Measurements from ENCODE around the gene DIS3L2.

Gene DIS3L2

GRCh38 chr2:231928481-231928880, 33.0 kb upstream of the DIS3L2 start:
- H2BK15ac ChIP-seq (replicated peaks; ENCODE audit: low read depth) = no peak overlapping the region
- peak; percentile 37 for DNase-seq
- no peak overlapping the region for H2BK5ac ChIP-seq (ENCODE audit: low read length)
- H3K23ac ChIP-seq (ENCODE audit: low read length) = no peak overlapping the region
- no peaks in the 10 kb centered on the region for H3K4me1 ChIP-seq (ENCODE audit: control insufficient read depth, low read depth, low read length)
- WGBS (ENCODE audit: extremely low coverage, insufficient coverage, low lambda C conversion rate) = no CpG with 5 or more reads among the region's 5 CpGs
- peaks cover 21% of the 10 kb centered on the region for H3K27me3 ChIP-seq (ENCODE audit: insufficient read depth, low read length, poor library complexity)
- no peak overlapping the region for H3K4me3 ChIP-seq (ENCODE audit: low read length)
- no peak overlapping the region for H3K56ac ChIP-seq (ENCODE audit: low read length)
- H3K18ac ChIP-seq (ENCODE audit: low read length) = no peak overlapping the region
- no peak overlapping the region for H3K4me2 ChIP-seq (ENCODE audit: low read length)
- H3K9ac ChIP-seq (ENCODE audit: low read length) = no peak overlapping the region
- H3K79me2 ChIP-seq (ENCODE audit: control insufficient read depth, insufficient read depth, low read length) = no peaks in the 10 kb centered on the region
- no peak overlapping the region for H2AK5ac ChIP-seq (ENCODE audit: low read length)
- no peaks in the 10 kb centered on the region for H3K36me3 ChIP-seq (ENCODE audit: control insufficient read depth, insufficient read depth, low read length)
- no peaks in the 10 kb centered on the region for H3K79me1 ChIP-seq (ENCODE audit: low read length)
- no peak overlapping the region for H3K4ac ChIP-seq (ENCODE audit: low read depth, low read length)
- no peak overlapping the region for H2BK120ac ChIP-seq (ENCODE audit: low read depth, low read length)
- no peak overlapping the region for H4K5ac ChIP-seq (ENCODE audit: low read length)
- no peak overlapping the region for H3K27ac ChIP-seq (ENCODE audit: low read depth, low read length)
- H4K8ac ChIP-seq (ENCODE audit: low read depth, low read length) = no peak overlapping the region

- H3K27ac ChIP-seq (ENCODE audit: low read depth, low read length) = no peak overlapping the region
- no peak for DNase-seq
- no peak overlapping the region for H4K8ac ChIP-seq (ENCODE audit: low read depth, low read length)
- no peaks in the 10 kb centered on the region for H3K79me1 ChIP-seq (ENCODE audit: low read length)
- no peak overlapping the region for H3K4ac ChIP-seq (ENCODE audit: low read depth, low read length)
- no peak overlapping the region for H2AK5ac ChIP-seq (ENCODE audit: low read length)
- no peak overlapping the region for H3K4me3 ChIP-seq (ENCODE audit: low read length)
- no peak overlapping the region for H3K56ac ChIP-seq (ENCODE audit: low read length)
- H3K9ac ChIP-seq (ENCODE audit: low read length) = no peak overlapping the region
- H3K27me3 ChIP-seq (ENCODE audit: insufficient read depth, low read length, poor library complexity) = peaks cover 21% of the 10 kb centered on the region
- H4K5ac ChIP-seq (ENCODE audit: low read length) = no peak overlapping the region
- H3K23ac ChIP-seq (ENCODE audit: low read length) = no peak overlapping the region
- no peak overlapping the region for H2BK5ac ChIP-seq (ENCODE audit: low read length)
- H3K36me3 ChIP-seq (ENCODE audit: control insufficient read depth, insufficient read depth, low read length) = no peaks in the 10 kb centered on the region
- H2BK15ac ChIP-seq (replicated peaks; ENCODE audit: low read depth) = no peak overlapping the region
- H3K4me1 ChIP-seq (ENCODE audit: control insufficient read depth, low read depth, low read length) = no peaks in the 10 kb centered on the region
- H2BK120ac ChIP-seq (ENCODE audit: low read depth, low read length) = no peak overlapping the region
- H3K79me2 ChIP-seq (ENCODE audit: control insufficient read depth, insufficient read depth, low read length) = no peaks in the 10 kb centered on the region
- H3K4me2 ChIP-seq (ENCODE audit: low read length) = no peak overlapping the region
- no peak overlapping the region for H3K18ac ChIP-seq (ENCODE audit: low read length)
- WGBS (ENCODE audit: extremely low coverage, insufficient coverage, low lambda C conversion rate) = no CpG with 5 or more reads among the region's 11 CpGs
Observed at GRCh38 chr2:231928901-231929725, 32.4 kb upstream of the DIS3L2 start.

DNA sequence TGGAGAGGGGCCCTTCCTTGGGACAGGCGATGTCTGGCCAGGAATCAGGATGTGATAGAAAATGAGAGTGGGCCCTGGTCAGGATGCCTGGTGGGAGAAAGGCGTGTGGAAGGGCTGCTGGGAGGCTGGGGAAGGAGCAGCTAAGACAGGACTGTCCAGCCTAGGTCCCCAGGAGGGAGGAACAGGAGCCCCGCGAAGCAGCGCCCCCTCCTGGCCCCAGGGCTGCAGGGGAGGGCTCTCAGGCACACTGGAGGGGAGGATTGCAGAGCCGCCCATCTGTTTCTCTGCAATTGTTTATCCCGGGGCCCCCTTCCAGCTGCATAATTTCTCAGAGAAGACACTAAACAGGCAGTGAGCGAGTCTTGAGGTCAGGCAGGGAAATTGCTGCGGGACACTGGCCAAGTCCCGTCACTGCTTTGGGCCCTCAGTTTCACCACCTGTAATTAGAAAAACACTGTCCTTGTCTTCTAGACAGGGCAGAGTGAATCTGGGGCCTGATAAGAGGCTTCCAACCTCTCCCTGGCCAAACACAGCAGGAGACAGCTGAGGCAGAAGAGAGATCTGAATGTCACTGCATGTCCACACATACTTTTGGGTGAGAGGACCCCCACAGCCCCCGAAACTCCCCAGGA, 31.4 kb upstream of the DIS3L2 start:
- WGBS (ENCODE audit: extremely low coverage, insufficient coverage, low lambda C conversion rate) = no CpG with 5 or more reads among the region's 11 CpGs
- peak; percentile 43 for DNase-seq

DNA sequence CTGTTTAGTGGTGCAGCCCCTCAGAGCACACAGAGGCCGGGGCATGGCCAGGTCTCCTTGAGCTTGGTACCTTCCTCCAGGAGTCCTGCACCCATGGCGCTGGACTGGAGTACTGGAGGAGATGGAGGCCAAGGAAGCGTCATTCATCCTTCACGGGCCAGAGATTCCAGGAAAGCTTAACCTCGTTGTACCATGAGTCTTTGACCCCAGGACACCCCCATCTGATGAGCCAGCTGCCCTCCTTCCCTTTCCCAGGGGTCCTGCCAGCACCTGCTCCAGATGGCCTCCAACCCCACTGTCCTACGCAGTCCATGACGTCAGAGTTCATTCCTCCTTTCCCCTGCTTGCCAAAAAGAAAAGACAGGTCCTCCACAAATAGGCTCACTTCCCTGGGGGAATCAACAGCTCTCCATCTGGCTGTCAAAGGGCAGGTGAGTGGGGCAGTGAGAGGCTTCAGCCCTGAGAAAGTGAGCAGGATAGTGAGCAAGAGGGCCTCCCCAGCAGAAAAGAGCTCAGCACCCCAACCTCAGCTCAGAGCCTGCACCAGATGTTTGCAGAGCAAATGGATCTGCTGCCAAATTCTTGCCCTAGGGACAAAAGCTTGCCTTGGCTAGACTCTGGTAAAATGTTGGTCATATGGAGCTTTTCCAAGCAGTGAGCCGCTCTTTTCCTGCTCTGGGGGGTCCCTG, 30.8 kb upstream of the DIS3L2 start:
- no peak overlapping the region for H4K8ac ChIP-seq (ENCODE audit: low read depth, low read length)
- WGBS (ENCODE audit: extremely low coverage, insufficient coverage, low lambda C conversion rate) = no CpG with 5 or more reads among the region's 8 CpGs
- H3K27ac ChIP-seq (ENCODE audit: low read depth, low read length) = no peak overlapping the region
- no peak overlapping the region for H2BK5ac ChIP-seq (ENCODE audit: low read length)
- no peak overlapping the region for H3K4me2 ChIP-seq (ENCODE audit: low read length)
- no peak overlapping the region for H3K9ac ChIP-seq (ENCODE audit: low read length)
- H3K56ac ChIP-seq (ENCODE audit: low read length) = no peak overlapping the region
- H3K79me1 ChIP-seq (ENCODE audit: low read length) = no peaks in the 10 kb centered on the region
- peaks cover 18% of the 10 kb centered on the region for H3K27me3 ChIP-seq (ENCODE audit: insufficient read depth, low read length, poor library complexity)
- H3K4ac ChIP-seq (ENCODE audit: low read depth, low read length) = no peak overlapping the region
- no peak overlapping the region for H2BK15ac ChIP-seq (replicated peaks; ENCODE audit: low read depth)
- H2BK120ac ChIP-seq (ENCODE audit: low read depth, low read length) = no peak overlapping the region
- no peak overlapping the region for H4K5ac ChIP-seq (ENCODE audit: low read length)
- no peak overlapping the region for H3K18ac ChIP-seq (ENCODE audit: low read length)
- H2AK5ac ChIP-seq (ENCODE audit: low read length) = no peak overlapping the region
- H3K79me2 ChIP-seq (ENCODE audit: control insufficient read depth, insufficient read depth, low read length) = no peaks in the 10 kb centered on the region
- H3K23ac ChIP-seq (ENCODE audit: low read length) = no peak overlapping the region
- no peaks in the 10 kb centered on the region for H3K36me3 ChIP-seq (ENCODE audit: control insufficient read depth, insufficient read depth, low read length)
- no peak overlapping the region for H3K4me3 ChIP-seq (ENCODE audit: low read length)
- no peak for DNase-seq
- no peaks in the 10 kb centered on the region for H3K4me1 ChIP-seq (ENCODE audit: control insufficient read depth, low read depth, low read length)

More for the DNA sequence above, 31.4 kb upstream of the DIS3L2 start:
- Histone ChIP-seq H3K18ac (ENCODE audit: low read length) (no peak overlapping the region), H3K23ac (ENCODE audit: low read length) (no peak overlapping the region), H3K27me3 (ENCODE audit: insufficient read depth, low read length, poor library complexity) (peaks cover 21% of the 10 kb centered on the region), H4K8ac (ENCODE audit: low read depth, low read length) (no peak overlapping the region), H3K27ac (ENCODE audit: low read depth, low read length) (no peak overlapping the region), H3K4me1 (ENCODE audit: control insufficient read depth, low read depth, low read length) (no peaks in the 10 kb centered on the region), H3K56ac (ENCODE audit: low read length) (no peak overlapping the region), H3K9ac (ENCODE audit: low read length) (no peak overlapping the region), H3K36me3 (ENCODE audit: control insufficient read depth, insufficient read depth, low read length) (no peaks in the 10 kb centered on the region), H3K79me2 (ENCODE audit: control insufficient read depth, insufficient read depth, low read length) (no peaks in the 10 kb centered on the region), H2BK120ac (ENCODE audit: low read depth, low read length) (no peak overlapping the region), H3K4me2 (ENCODE audit: low read length) (no peak overlapping the region), H3K4me3 (ENCODE audit: low read length) (no peak overlapping the region), H2AK5ac (ENCODE audit: low read length) (no peak overlapping the region), H4K5ac (ENCODE audit: low read length) (no peak overlapping the region), H2BK15ac (replicated peaks; ENCODE audit: low read depth) (no peak overlapping the region), H3K4ac (ENCODE audit: low read depth, low read length) (no peak overlapping the region), H3K79me1 (ENCODE audit: low read length) (no peaks in the 10 kb centered on the region), H2BK5ac (ENCODE audit: low read length) (no peak overlapping the region)

DNA sequence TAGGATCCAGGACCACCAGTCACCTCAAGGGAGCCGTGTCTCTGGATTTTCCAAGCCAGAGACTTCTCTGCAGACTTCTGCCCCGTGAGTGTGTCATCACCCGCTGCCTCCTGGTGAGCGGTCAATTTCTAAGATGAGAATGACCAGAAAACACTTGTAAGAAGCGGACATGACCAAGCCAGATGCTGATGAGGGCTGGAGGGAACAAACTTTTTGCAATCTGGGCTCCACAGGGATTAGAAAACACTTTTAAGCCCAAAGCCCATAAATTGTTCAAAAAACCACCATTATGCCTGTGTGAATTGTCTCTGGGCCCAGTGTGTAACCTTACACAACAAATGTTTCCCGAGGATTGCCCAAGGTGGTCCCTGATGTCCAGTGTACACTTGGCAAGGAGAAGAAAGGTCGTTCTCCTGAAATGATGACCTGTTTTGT, 30.0 kb upstream of the DIS3L2 start:
- Histone ChIP-seq H3K36me3 (ENCODE audit: control insufficient read depth, insufficient read depth, low read length) (no peaks in the 10 kb centered on the region), H3K4me2 (ENCODE audit: low read length) (no peak overlapping the region), H3K27ac (ENCODE audit: low read depth, low read length) (no peak overlapping the region), H3K56ac (ENCODE audit: low read length) (no peak overlapping the region), H4K5ac (ENCODE audit: low read length) (no peak overlapping the region), H3K4ac (ENCODE audit: low read depth, low read length) (no peak overlapping the region), H3K4me3 (ENCODE audit: low read length) (no peak overlapping the region), H2BK120ac (ENCODE audit: low read depth, low read length) (no peak overlapping the region), H3K4me1 (ENCODE audit: control insufficient read depth, low read depth, low read length) (no peaks in the 10 kb centered on the region), H2AK5ac (ENCODE audit: low read length) (no peak overlapping the region), H3K23ac (ENCODE audit: low read length) (no peak overlapping the region), H3K27me3 (ENCODE audit: insufficient read depth, low read length, poor library complexity) (peaks cover 15% of the 10 kb centered on the region), H2BK5ac (ENCODE audit: low read length) (no peak overlapping the region), H3K9ac (ENCODE audit: low read length) (no peak overlapping the region), H4K8ac (ENCODE audit: low read depth, low read length) (no peak overlapping the region), H3K18ac (ENCODE audit: low read length) (no peak overlapping the region), H3K79me2 (ENCODE audit: control insufficient read depth, insufficient read depth, low read length) (no peaks in the 10 kb centered on the region), H2BK15ac (replicated peaks; ENCODE audit: low read depth) (no peak overlapping the region), H3K79me1 (ENCODE audit: low read length) (no peaks in the 10 kb centered on the region)
- no CpG with 5 or more reads among the region's 7 CpGs for WGBS (ENCODE audit: extremely low coverage, insufficient coverage, low lambda C conversion rate)
- no peak for DNase-seq
